H9 (cell line): ENCODE measurements around the gene PLEKHM3. TPM values are rescaled to one million over a fixed set of nuclear protein-coding genes. Genes with fewer than 3 reads are reported as not detected.

Source experiments
- DNase-seq: peaks from one replicate; pipeline ENCODE4 v3.0.0-alpha.2; 2017
- H2AFZ ChIP-seq: one replicate; pipeline ENCODE4 v1.6.1; 2013; ENCODE audit warnings: mild to moderate bottlenecking, low read length, control low read depth, moderate library complexity
- H2AK5ac ChIP-seq: 2 replicates; pipeline ENCODE4 v1.6.1; 2013; ENCODE audit warnings: low read length, control low read depth, mixed read lengths; ENCODE audit not compliant: insufficient read length
- H2BK120ac ChIP-seq: one replicate; pipeline ENCODE4 v1.6.1; 2013; ENCODE audit warnings: low read depth, mild to moderate bottlenecking, low read length, control low read depth, inconsistent platforms; ENCODE audit not compliant: poor library complexity, severe bottlenecking
- H2BK12ac ChIP-seq: 2 replicates; pipeline ENCODE4 v1.6.1; 2013; ENCODE audit warnings: low read length, control low read depth, mixed read lengths, low read depth; ENCODE audit not compliant: insufficient read length
- H2BK15ac ChIP-seq: 2 replicates; pipeline ENCODE4 v1.6.1; 2013; ENCODE audit warnings: low read depth, low read length, control low read depth
- H2BK20ac ChIP-seq: one replicate; pipeline ENCODE4 v1.6.1; 2013; ENCODE audit warnings: low read depth, mild to moderate bottlenecking, low read length, control low read depth, inconsistent platforms; ENCODE audit not compliant: poor library complexity, severe bottlenecking
- H2BK5ac ChIP-seq: 2 replicates; pipeline ENCODE4 v1.6.1; 2013; ENCODE audit warnings: low read length, control low read depth, mixed read lengths; ENCODE audit not compliant: insufficient read length
- H3K14ac ChIP-seq: 2 replicates; pipeline ENCODE4 v1.6.1; 2013; ENCODE audit warnings: low read length, control low read depth; ENCODE audit not compliant: insufficient read depth
- H3K18ac ChIP-seq: 2 replicates; pipeline ENCODE4 v1.6.1; 2013; ENCODE audit warnings: low read depth, mild to moderate bottlenecking, mixed read lengths, low read length, control low read depth; ENCODE audit not compliant: insufficient read length
- H3K23ac ChIP-seq: 2 replicates; pipeline ENCODE4 v1.6.1; 2013; ENCODE audit warnings: low read length, control low read depth, mixed read lengths, low read depth; ENCODE audit not compliant: insufficient read length
- H3K23me2 ChIP-seq: 2 replicates; pipeline ENCODE4 v1.6.1; 2013; ENCODE audit warnings: low read depth, mild to moderate bottlenecking, mixed read lengths, low read length, control low read depth; ENCODE audit not compliant: insufficient read length, poor library complexity, severe bottlenecking
- H3K27ac ChIP-seq: 2 replicates; pipeline ENCODE4 v1.5.1; 2013; ENCODE audit warnings: low read length, control low read depth, mixed read lengths, low read depth; ENCODE audit not compliant: insufficient read length
- H3K27me3 ChIP-seq: 2 replicates; pipeline ENCODE4 v1.6.1; 2013; ENCODE audit warnings: low read length, control low read depth, inconsistent platforms; ENCODE audit not compliant: insufficient read depth
- H3K4ac ChIP-seq: 2 replicates; pipeline ENCODE4 v1.6.1; 2013; ENCODE audit warnings: low read depth, mild to moderate bottlenecking, control low read depth, inconsistent platforms, low read length, moderate library complexity
- H3K4me1 ChIP-seq: 2 replicates; pipeline ENCODE4 v1.6.1; 2013; ENCODE audit warnings: low read length, control low read depth, inconsistent platforms; ENCODE audit not compliant: insufficient read depth
- H3K4me2 ChIP-seq: 2 replicates; pipeline ENCODE4 v1.6.1; 2013; ENCODE audit warnings: low read length, control low read depth, mixed read lengths; ENCODE audit not compliant: insufficient read length, insufficient read depth
- H3K56ac ChIP-seq: 2 replicates; pipeline ENCODE4 v1.6.1; 2013; ENCODE audit warnings: low read depth, mild to moderate bottlenecking, mixed read lengths, low read length, control low read depth; ENCODE audit not compliant: insufficient read length
- H3K79me1 ChIP-seq: 2 replicates; pipeline ENCODE4 v1.6.1; 2013; ENCODE audit warnings: low read depth, mild to moderate bottlenecking, moderate library complexity, low read length, control low read depth, inconsistent platforms; ENCODE audit not compliant: insufficient read depth, poor library complexity, severe bottlenecking
- H3K79me2 ChIP-seq: 2 replicates; pipeline ENCODE4 v1.6.1; 2013; ENCODE audit warnings: low read length, control low read depth, inconsistent platforms; ENCODE audit not compliant: insufficient read depth
- H3K9ac ChIP-seq: 2 replicates; pipeline ENCODE4 v1.6.1; 2013; ENCODE audit warnings: low read length, control low read depth, mixed read lengths; ENCODE audit not compliant: insufficient read length; ENCODE audit errors: extremely low read depth
- H3K9me3 ChIP-seq: one replicate; pipeline ENCODE4 v1.6.1; 2013; ENCODE audit warnings: low read depth, low read length, inconsistent platforms; ENCODE audit not compliant: control insufficient read depth
- H3T11ph ChIP-seq: one replicate; pipeline ENCODE4 v1.6.1; 2013; ENCODE audit warnings: mild to moderate bottlenecking, low read length, control low read depth, inconsistent platforms
- H4K20me1 ChIP-seq: one replicate; pipeline ENCODE4 v1.6.1; 2013; ENCODE audit not compliant: control insufficient read depth, insufficient read length, insufficient read depth
- H4K5ac ChIP-seq: 2 replicates; pipeline ENCODE4 v1.6.1; 2013; ENCODE audit warnings: low read depth, mild to moderate bottlenecking, mixed read lengths, low read length, control low read depth; ENCODE audit not compliant: insufficient read length
- H4K8ac ChIP-seq: replicated peaks from 2 replicates; pipeline ENCODE4 v1.6.1; 2013; ENCODE audit warnings: low read length, control low read depth, mixed read lengths, low read depth; ENCODE audit not compliant: insufficient read length
- H4K91ac ChIP-seq: 2 replicates; pipeline ENCODE4 v1.6.1; 2013; ENCODE audit warnings: low read depth, mild to moderate bottlenecking, moderate library complexity, mixed read lengths, low read length, control low read depth; ENCODE audit not compliant: insufficient read length
- H3K27ac Mint-ChIP-seq, 3 experiments: 2 replicates in 2 of 3; 3 replicates in 1 of 3; pipeline ENCODE4 v1.8.0; 2020 to 2021; ENCODE audit warnings: mixed read lengths in 3 of 3, mild to moderate bottlenecking in 1 of 3, moderate library complexity in 1 of 3
- H3K27me3 Mint-ChIP-seq: 2 replicates; pipeline ENCODE4 v1.8.0; 2021; ENCODE audit warnings: low read depth, mild to moderate bottlenecking, moderate library complexity, mixed read lengths
- H3K36me3 Mint-ChIP-seq, 3 experiments: 2 replicates in 2 of 3; 3 replicates in 1 of 3; pipeline ENCODE4 v1.8.0; 2020 to 2021; ENCODE audit warnings: low read depth in 3 of 3, mixed read lengths in 3 of 3; ENCODE audit not compliant: insufficient read depth in 1 of 3
- H3K4me1 Mint-ChIP-seq, 2 experiments: 2 replicates each; pipeline ENCODE4 v1.8.0; 2020; ENCODE audit warnings: mixed read lengths in 2 of 2
- H3K4me3 Mint-ChIP-seq, 2 experiments: 2 replicates in 1 of 2; 3 replicates in 1 of 2; pipeline ENCODE4 v1.8.0; 2020 to 2021; ENCODE audit warnings: mild to moderate bottlenecking in 2 of 2, mixed read lengths in 2 of 2, moderate library complexity in 1 of 2
- H3K9me3 Mint-ChIP-seq, 2 experiments: 2 replicates in 1 of 2; 3 replicates in 1 of 2; pipeline ENCODE4 v1.8.0; 2020; ENCODE audit warnings: mild to moderate bottlenecking in 2 of 2, mixed read lengths in 2 of 2, moderate library complexity in 1 of 2
- WGBS: extraction: QIAGEN DNeasy Blood & Tissue Kit; methylation state at CpG from one replicate; pipeline ENCODE4 v1.1.7; 2013; ENCODE audit warnings: missing lambda C conversion rate, low lambda C conversion rate, mixed read lengths; ENCODE audit not compliant: insufficient read length; ENCODE audit errors: extremely low coverage; 5-methylcytosine and 5-hydroxymethylcytosine counted together
- total RNA-seq: library from RNA; stranded (reverse); gene quantifications from 2 replicates; pipeline ENCODE4 v1.2.1, GENCODE V29; 2021
- TF ChIP-seq, protein P1 (sequence below): fragments of 200-600 bp; sonication (generic); conservative IDR thresholded peaks from 3 replicates; pipeline ENCODE4 v1.8.0; 2021; ENCODE audit warnings: antibody characterized with exemption, mild to moderate bottlenecking

PLEKHM3 gene
- total RNA-seq, 1 experiment from 2014 or later, result 7.5 TPM

DNA sequence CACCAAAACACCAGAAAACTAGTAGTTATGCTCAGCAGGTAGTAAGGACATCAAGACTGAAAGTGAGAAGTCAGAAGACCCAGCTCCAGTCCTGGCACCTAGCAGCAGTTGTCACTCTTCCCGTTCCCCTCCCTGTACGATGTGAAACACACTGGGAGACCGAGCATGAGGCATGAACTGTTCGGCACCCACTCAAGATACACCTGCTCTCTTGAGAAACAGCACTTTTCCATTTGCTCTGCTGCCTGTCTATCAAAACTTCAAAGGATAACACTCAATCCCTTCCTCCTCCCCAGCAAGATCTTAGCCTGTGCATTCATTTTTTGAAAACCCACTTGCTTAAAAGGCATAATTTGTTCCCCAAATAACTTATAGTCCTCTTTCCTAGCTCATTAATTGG, 123.9 kb downstream of the PLEKHM3 start:
- Mint-ChIP-seq H3K9me3 (no peaks in the 10 kb centered on the region; a peak in 1 of 5 replicates), H3K4me3 (no peak overlapping the region), H3K4me1 (peaks cover 47 to 53% of the 10 kb centered on the region in 2 experiments), H3K36me3 (no peaks in the 10 kb centered on the region; a peak in 1 of 7 replicates), H3K27me3 (no peaks in the 10 kb centered on the region), H3K27ac (peak overlapping the region in 1 of 3 experiments; percentile 32; a peak in 4 of 7 replicates)
- Histone ChIP-seq H3K23ac (no peak overlapping the region), H3K56ac (no peak overlapping the region), H3K9me3 (no peaks in the 10 kb centered on the region), H3K27ac (no peak overlapping the region), H3K23me2 (no peaks in the 10 kb centered on the region), H3K9ac (no peak overlapping the region), H3K27me3 (no peaks in the 10 kb centered on the region), H2BK120ac (no peak overlapping the region), H4K91ac (no peak overlapping the region), H2BK20ac (no peak overlapping the region), H4K20me1 (no peaks in the 10 kb centered on the region), H3K79me1 (no peaks in the 10 kb centered on the region), H3K4ac (no peak overlapping the region), H4K5ac (no peak overlapping the region), H2AFZ (no peak overlapping the region), H3K4me2 (no peak overlapping the region), H4K8ac (no peak overlapping the region), H2BK12ac (no peak overlapping the region), H2BK5ac (no peak overlapping the region), H3K79me2 (no peaks in the 10 kb centered on the region), H2BK15ac (no peak overlapping the region), H3K14ac (no peak overlapping the region), H3K18ac (no peak overlapping the region), H3T11ph (no peak overlapping the region), H3K4me1 (peaks cover 15% of the 10 kb centered on the region), H2AK5ac (no peak overlapping the region)
- no peak for DNase-seq
- TF ChIP-seq, protein P1, sequence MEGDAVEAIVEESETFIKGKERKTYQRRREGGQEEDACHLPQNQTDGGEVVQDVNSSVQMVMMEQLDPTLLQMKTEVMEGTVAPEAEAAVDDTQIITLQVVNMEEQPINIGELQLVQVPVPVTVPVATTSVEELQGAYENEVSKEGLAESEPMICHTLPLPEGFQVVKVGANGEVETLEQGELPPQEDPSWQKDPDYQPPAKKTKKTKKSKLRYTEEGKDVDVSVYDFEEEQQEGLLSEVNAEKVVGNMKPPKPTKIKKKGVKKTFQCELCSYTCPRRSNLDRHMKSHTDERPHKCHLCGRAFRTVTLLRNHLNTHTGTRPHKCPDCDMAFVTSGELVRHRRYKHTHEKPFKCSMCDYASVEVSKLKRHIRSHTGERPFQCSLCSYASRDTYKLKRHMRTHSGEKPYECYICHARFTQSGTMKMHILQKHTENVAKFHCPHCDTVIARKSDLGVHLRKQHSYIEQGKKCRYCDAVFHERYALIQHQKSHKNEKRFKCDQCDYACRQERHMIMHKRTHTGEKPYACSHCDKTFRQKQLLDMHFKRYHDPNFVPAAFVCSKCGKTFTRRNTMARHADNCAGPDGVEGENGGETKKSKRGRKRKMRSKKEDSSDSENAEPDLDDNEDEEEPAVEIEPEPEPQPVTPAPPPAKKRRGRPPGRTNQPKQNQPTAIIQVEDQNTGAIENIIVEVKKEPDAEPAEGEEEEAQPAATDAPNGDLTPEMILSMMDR, result no peak
- no CpG with 5 or more reads among the region's 4 CpGs for WGBS
